ENCODE results near the gene FIBP. TPM values are rescaled to one million over a fixed set of nuclear protein-coding genes. Genes with fewer than 3 reads are reported as not detected.

Gene FIBP
- total and polyA plus RNA-seq, 2 of the 8 experiments (the other 6 are each of a cell fraction or from before 2014, with no cell fraction given): 74.3 to 173 TPM

GRCh38 chr11:65871811-65872548 lies 16.3 kb downstream of the FIBP start:
- no peaks in the 10 kb centered on the region for H3K36me3 ChIP-seq (ENCODE audit: control insufficient read depth in 2 of 4, insufficient read depth in 4 of 4, low read length in 3 of 4)
- CTCF ChIA-PET (ENCODE audit: partially characterized antibody): interaction anchor here (0.6 to 8.9 kb wide), 19 partner anchors 8 to 190 kb away, joined by 3 to 210 read pairs (median 3); partner anchors contain the start of genes CCDC85B, CFL1, CTSW and FIBP
- H3K4ac ChIP-seq (replicated peaks; ENCODE audit: insufficient read length, low read depth, low read length): no peak overlapping the region
- DNase-seq (ENCODE audit: low read depth in 1 of 2, low spot score in 2 of 2) (peak in 1 of 2 experiments; percentile 70), FAIRE-seq (no peak)
- peak overlapping the region in 3 of 4 experiments; percentile 26 to 77 (median 49); a peak in 6 of 8 replicates for H3K4me3 ChIP-seq (ENCODE audit: extremely low read depth in 1 of 4, insufficient read depth in 2 of 4, low read depth in 3 of 4, low read length in 4 of 4)
- H3K9ac ChIP-seq (replicated peaks in 1 of 4; ENCODE audit: extremely low read depth in 1 of 4, low read depth in 3 of 4, low read length in 3 of 4): no peak overlapping the region
- 0 out of 2 replicates have a peak overlapping the region, but pooled peaks have one; percentile 11 for H4K8ac ChIP-seq (ENCODE audit: extremely low read depth, insufficient read depth, low read length)
- POLR2A ChIA-PET (ENCODE audit: partially characterized antibody): interaction anchor here (0.8 to 39.7 kb wide), 4 partner anchors 3 to 46 kb away, joined by 3 to 1071 read pairs (median 538); partner anchors contain the start of genes CCDC85B, CFL1, CTSW and EFEMP2
- H4K5ac ChIP-seq (ENCODE audit: insufficient read length, low read depth, low read length): no peak overlapping the region
- H3K18ac ChIP-seq (ENCODE audit: extremely low read depth, low read length): no peak overlapping the region
- H3K23me2 ChIP-seq (ENCODE audit: low read depth, low read length): peaks cover 9% of the 10 kb centered on the region; the same call in 1 of the 2 replicates
- H4K91ac ChIP-seq (replicated peaks; ENCODE audit: insufficient read length, low read length): peak overlapping the region; percentile 65
- peaks cover 0 to 2% of the 10 kb centered on the region in 2 experiments for H4K20me1 ChIP-seq (replicated peaks in 1 of 2; ENCODE audit: control insufficient read depth in 1 of 2, insufficient read depth in 2 of 2, low read length in 2 of 2)
- no peak overlapping the region for H3K14ac ChIP-seq (ENCODE audit: insufficient read length)
- peaks cover 0 to 10% (median 3%) of the 10 kb centered on the region in 4 experiments; a peak in 5 of 7 replicates for H3K4me1 ChIP-seq (replicated peaks in 1 of 4; ENCODE audit: control insufficient read depth in 3 of 4, insufficient read depth in 4 of 4, low read length in 3 of 4)
- no peak overlapping the region for H3K27ac ChIP-seq (ENCODE audit: low read depth, low read length)
- no peak overlapping the region for H2BK12ac ChIP-seq (ENCODE audit: low read depth, low read length)
- peaks cover 0 to 35% (median 15%) of the 10 kb centered on the region in 4 experiments; a peak in 4 of 7 replicates for H3K27me3 ChIP-seq (replicated peaks in 1 of 4; ENCODE audit: control insufficient read depth in 3 of 4, extremely low read depth in 1 of 4, insufficient read depth in 3 of 4, low read length in 3 of 4)
- H2AK5ac ChIP-seq (ENCODE audit: low read depth, low read length): peak overlapping the region; percentile 40; the same call in 1 of the 2 replicates
- TF ChIP-seq CTCF (IDR thresholded peaks at IDR 0.05; ENCODE audit: control extremely low read depth in 1 of 3, insufficient read depth in 1 of 3, low read depth in 1 of 3, low read length in 3 of 3) (peak in 2 of 3 experiments; percentile 13; a peak in 2 of 4 replicates), SP2 (IDR thresholded peaks at IDR 0.05; ENCODE audit: low read length) (no peak), RAD21 (IDR thresholded peaks at IDR 0.05 in 1 of 2, conservative IDR thresholded peaks at IDR 0.05 in 1 of 2; ENCODE audit: low read depth in 2 of 2, low read length in 2 of 2) (0 out of 4 replicates have a peak, but pooled peaks of 1 of the 2 experiments have one; percentile 3)
- H2BK120ac ChIP-seq (replicated peaks; ENCODE audit: low read depth, low read length): no peak overlapping the region
- H2BK15ac ChIP-seq (ENCODE audit: low read length): no peak overlapping the region
- H3K23ac ChIP-seq (ENCODE audit: insufficient read length): no peak overlapping the region
- no peaks in the 10 kb centered on the region for H3K79me2 ChIP-seq (ENCODE audit: control insufficient read depth in 1 of 2, insufficient read depth in 2 of 2, low read length in 2 of 2)
- H2BK20ac ChIP-seq (ENCODE audit: low read length): no peak overlapping the region
- 54% methylated on average over 15 of the region's 26 CpGs; no CpG with 5 or more reads in 1 of the 2 experiments for WGBS, 2 experiments (ENCODE audit: extremely low coverage in 1 of 2, insufficient coverage in 1 of 2, insufficient read length in 1 of 2, insufficient replicate concordance in 2 of 2, low coverage in 1 of 2, low lambda C conversion rate in 2 of 2, missing lambda C conversion rate in 1 of 2)
- peak overlapping the region; percentile 83 to 84 for H3K4me2 ChIP-seq (ENCODE audit: insufficient read depth in 1 of 2, low read depth in 2 of 2, low read length in 2 of 2)
- H3K79me1 ChIP-seq (ENCODE audit: low read depth, low read length): no peaks in the 10 kb centered on the region; the same call in 1 of the 2 replicates
- no peak overlapping the region for H3K56ac ChIP-seq (replicated peaks; ENCODE audit: insufficient read length, low read depth, low read length)
- no peak overlapping the region for H2BK5ac ChIP-seq (ENCODE audit: low read depth, low read length)
- no peak overlapping the region; the same call in 1 of the 2 replicates for H2AFZ ChIP-seq (ENCODE audit: low read length)
- no peaks in the 10 kb centered on the region for H3K9me3 ChIP-seq (ENCODE audit: insufficient read depth in 2 of 2, low read depth in 1 of 2, low read length in 1 of 2)
